ENCODE data around the gene MAS1. TPM values are rescaled to one million over a fixed set of nuclear protein-coding genes. Genes with fewer than 3 reads are reported as not detected.

Gene MAS1
- total RNA-seq, 4 donors from 2014 or later = under 0.01 to 0.58 (median 0.43) TPM

DNA sequence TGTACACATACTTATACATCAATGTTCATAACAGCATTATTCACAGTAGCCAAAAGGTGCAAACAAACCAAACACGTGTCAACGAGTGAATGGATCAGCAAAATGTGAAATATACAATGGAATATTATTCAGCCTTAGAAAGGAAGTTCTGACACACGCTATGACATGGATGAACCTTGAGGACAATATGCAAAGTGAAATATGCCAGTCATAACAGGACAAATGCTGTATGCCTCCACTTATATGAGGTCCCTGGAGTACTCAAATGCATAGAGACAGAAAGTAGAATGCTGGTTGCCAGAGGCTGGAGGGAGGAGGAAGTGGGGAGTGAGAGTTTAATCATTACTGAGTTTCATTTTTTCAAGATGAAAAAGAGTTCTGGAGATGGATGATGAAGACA, 40.3 kb downstream of the MAS1 start:
- Histone ChIP-seq H3K27ac (no peak overlapping the region), H3K36me3 (no peaks in the 10 kb centered on the region), H3K4me3 (no peak overlapping the region), H3K4me1 (no peaks in the 10 kb centered on the region), H3K9me3 (no peaks in the 10 kb centered on the region), H3K27me3 (no peaks in the 10 kb centered on the region)
- DNase-seq = no peak
- intact Hi-C loops (cut with DNase I; ENCODE audit: low total_unique reads) = no loop called here
- TF ChIP-seq, protein P1, sequence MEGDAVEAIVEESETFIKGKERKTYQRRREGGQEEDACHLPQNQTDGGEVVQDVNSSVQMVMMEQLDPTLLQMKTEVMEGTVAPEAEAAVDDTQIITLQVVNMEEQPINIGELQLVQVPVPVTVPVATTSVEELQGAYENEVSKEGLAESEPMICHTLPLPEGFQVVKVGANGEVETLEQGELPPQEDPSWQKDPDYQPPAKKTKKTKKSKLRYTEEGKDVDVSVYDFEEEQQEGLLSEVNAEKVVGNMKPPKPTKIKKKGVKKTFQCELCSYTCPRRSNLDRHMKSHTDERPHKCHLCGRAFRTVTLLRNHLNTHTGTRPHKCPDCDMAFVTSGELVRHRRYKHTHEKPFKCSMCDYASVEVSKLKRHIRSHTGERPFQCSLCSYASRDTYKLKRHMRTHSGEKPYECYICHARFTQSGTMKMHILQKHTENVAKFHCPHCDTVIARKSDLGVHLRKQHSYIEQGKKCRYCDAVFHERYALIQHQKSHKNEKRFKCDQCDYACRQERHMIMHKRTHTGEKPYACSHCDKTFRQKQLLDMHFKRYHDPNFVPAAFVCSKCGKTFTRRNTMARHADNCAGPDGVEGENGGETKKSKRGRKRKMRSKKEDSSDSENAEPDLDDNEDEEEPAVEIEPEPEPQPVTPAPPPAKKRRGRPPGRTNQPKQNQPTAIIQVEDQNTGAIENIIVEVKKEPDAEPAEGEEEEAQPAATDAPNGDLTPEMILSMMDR (IDR thresholded peaks at IDR 0.05) = no peak
- no peak for TF ChIP-seq POLR2A (IDR thresholded peaks at IDR 0.05)

DNA sequence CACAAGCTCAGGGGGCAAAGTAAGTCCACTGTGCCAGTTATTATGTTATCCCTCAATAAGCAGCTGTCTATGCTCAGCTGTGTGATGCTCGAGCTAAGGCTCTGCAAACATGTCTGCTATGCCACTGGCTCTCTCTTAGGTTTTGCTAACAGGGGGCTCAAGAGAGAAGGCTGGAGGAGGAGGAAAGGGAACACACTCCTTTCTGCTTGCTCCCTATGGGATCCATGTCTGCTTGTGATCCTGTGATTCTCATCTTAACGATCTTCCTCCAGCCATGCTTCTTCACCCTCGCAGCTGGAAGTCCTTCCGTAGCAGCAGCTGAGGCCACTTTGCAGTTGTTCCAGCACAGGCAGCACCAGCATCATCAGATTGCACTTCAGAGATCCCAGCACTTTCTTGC, 41.1 kb downstream of the MAS1 start:
- H3K9me3 ChIP-seq = no peaks in the 10 kb centered on the region
- H3K4me1 ChIP-seq = no peaks in the 10 kb centered on the region
- no peak for TF ChIP-seq POLR2A (IDR thresholded peaks at IDR 0.05)
- TF ChIP-seq, protein P1 (IDR thresholded peaks at IDR 0.05) = no peak
- H3K4me3 ChIP-seq = no peak overlapping the region
- DNase-seq = no peak
- no peaks in the 10 kb centered on the region for H3K27me3 ChIP-seq
- intact Hi-C loops (cut with DNase I; ENCODE audit: low total_unique reads) = no loop called here
- H3K27ac ChIP-seq = peak overlapping the region in 1 of 2 donors; percentile 17
- H3K36me3 ChIP-seq = no peaks in the 10 kb centered on the region

DNA sequence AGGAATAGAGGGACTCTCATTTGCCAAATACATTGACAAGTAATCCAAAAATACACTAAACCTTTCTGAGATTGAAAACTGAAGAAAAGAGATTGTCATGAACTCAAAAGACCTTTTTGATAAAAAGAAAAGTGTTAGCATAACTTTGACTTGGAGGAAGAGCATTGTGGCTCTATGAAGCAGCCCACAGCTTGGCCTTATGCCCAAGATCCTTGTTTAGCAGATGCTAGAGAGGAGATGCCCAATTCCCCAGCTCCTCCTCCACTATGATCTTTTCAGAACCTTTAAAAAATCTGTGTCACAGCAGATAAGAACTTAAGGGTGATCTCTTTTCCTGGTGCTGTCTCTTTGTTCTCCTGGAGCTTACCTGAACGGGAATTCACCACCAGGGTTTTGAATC, 42.3 kb downstream of the MAS1 start:
- intact Hi-C loops (cut with DNase I; ENCODE audit: low total_unique reads) = no loop called here
- no peaks in the 10 kb centered on the region for H3K4me1 ChIP-seq

DNA sequence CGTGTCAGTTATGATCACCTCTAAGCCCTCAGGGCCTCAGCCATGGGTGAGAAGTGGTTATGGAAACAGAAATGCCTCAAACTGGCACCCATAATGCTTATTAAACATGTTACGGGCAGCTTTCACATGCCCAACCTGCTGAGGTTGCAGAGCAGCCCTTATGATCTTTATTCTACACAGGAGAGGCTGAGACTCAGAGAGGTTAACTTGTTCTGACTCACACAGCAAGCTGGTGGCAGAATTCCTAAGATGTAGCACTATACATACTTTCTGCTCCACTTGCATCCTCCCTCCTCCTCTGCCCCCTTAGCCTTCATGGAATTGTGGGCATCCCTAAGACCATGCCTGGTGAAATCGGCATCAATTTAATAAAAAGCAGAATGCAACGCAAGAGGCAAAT, 43.4 kb downstream of the MAS1 start:
- no peak for DNase-seq

More for the DNA sequence above, 42.3 kb downstream of the MAS1 start:
- no peaks in the 10 kb centered on the region for H3K9me3 ChIP-seq
- DNase-seq = no peak
- TF ChIP-seq, protein P1 (IDR thresholded peaks at IDR 0.05) = no peak
- H3K4me3 ChIP-seq = no peak overlapping the region
- H3K36me3 ChIP-seq = no peaks in the 10 kb centered on the region
- H3K27me3 ChIP-seq = no peaks in the 10 kb centered on the region
- peak overlapping the region in 1 of 2 donors; percentile 15 for H3K27ac ChIP-seq

DNA sequence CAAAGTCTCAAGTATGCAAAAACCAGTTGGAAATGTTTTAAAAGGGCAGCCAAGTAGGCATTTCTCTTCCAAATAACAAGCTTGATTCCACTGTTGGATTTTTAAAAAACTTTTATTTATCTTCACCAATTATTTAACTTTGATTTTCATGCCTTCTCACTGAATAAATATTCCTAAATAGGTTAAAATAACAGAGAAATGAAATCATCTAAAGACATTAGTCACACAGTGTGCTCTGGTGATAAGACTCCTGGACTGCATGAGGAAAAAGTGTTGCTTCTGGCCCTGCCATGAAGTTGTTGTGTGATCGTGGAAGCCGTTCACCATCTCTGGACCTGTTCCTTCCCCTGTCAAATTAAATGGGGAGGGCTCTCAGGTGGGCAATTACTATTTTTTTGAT, 44.3 kb downstream of the MAS1 start:
- no peaks in the 10 kb centered on the region for H3K9me3 ChIP-seq
- TF ChIP-seq POLR2A (IDR thresholded peaks at IDR 0.05) = no peak
- TF ChIP-seq, protein P1 (IDR thresholded peaks at IDR 0.05) = no peak
- H3K4me1 ChIP-seq = no peaks in the 10 kb centered on the region
- H3K36me3 ChIP-seq = no peaks in the 10 kb centered on the region
- no peak for DNase-seq
- intact Hi-C loops (cut with DNase I; ENCODE audit: low total_unique reads) = no loop called here
- H3K4me3 ChIP-seq = no peak overlapping the region
- H3K27ac ChIP-seq = peak overlapping the region; percentile 63 to 65
- no peaks in the 10 kb centered on the region for H3K27me3 ChIP-seq

More for the DNA sequence above, 43.4 kb downstream of the MAS1 start:
- peak overlapping the region; percentile 63 to 65 for H3K27ac ChIP-seq
- intact Hi-C loops (cut with DNase I; ENCODE audit: low total_unique reads) = no loop called here
- no peaks in the 10 kb centered on the region for H3K27me3 ChIP-seq
- no peak for TF ChIP-seq POLR2A (IDR thresholded peaks at IDR 0.05)
- TF ChIP-seq, protein P1 (IDR thresholded peaks at IDR 0.05) = no peak
- no peak overlapping the region for H3K4me3 ChIP-seq
- no peaks in the 10 kb centered on the region for H3K4me1 ChIP-seq
- H3K9me3 ChIP-seq = no peaks in the 10 kb centered on the region
- no peaks in the 10 kb centered on the region for H3K36me3 ChIP-seq
